Liver (tissue), 9 donors: ENCODE results near the gene TIMM8B. TPM values are rescaled to one million over a fixed set of nuclear protein-coding genes. Genes with fewer than 3 reads are reported as not detected.

Experiments
- DNase-seq: peaks from one replicate; pipeline ENCODE4 v3.0.0-alpha.2; 2017; ENCODE audit warnings: low spot score
- H3K27ac ChIP-seq, 2 donors: one replicate each; pipeline ENCODE4 v1.7.0; 2013; ENCODE audit warnings: inconsistent platforms in 2 of 2, low read length in 2 of 2, control low read depth in 1 of 2, low read depth in 1 of 2, mild to moderate bottlenecking in 1 of 2
- H3K27me3 ChIP-seq, 4 donors: one replicate each; pipeline versions ENCODE4 v1.6.1 to v1.7.0; 2013; ENCODE audit warnings: low read length in 3 of 4, inconsistent platforms in 1 of 4, mild to moderate bottlenecking in 1 of 4, moderate library complexity in 1 of 4; ENCODE audit not compliant: control insufficient read depth in 4 of 4, insufficient read depth in 4 of 4
- H3K36me3 ChIP-seq, 4 donors: one replicate each; pipeline versions ENCODE4 v1.6.1 to v1.7.0; 2013; ENCODE audit warnings: low read length in 3 of 4, mild to moderate bottlenecking in 3 of 4, low read depth in 1 of 4, moderate library complexity in 1 of 4; ENCODE audit not compliant: control insufficient read depth in 4 of 4, insufficient read depth in 3 of 4
- H3K4me1 ChIP-seq, 4 donors: one replicate each; pipeline versions ENCODE4 v1.6.1 to v1.7.0; 2013; ENCODE audit warnings: low read length in 3 of 4, mild to moderate bottlenecking in 3 of 4, moderate library complexity in 1 of 4; ENCODE audit not compliant: control insufficient read depth in 4 of 4, insufficient read depth in 4 of 4
- H3K4me3 ChIP-seq, 3 donors: one replicate each; pipeline versions ENCODE4 v1.6.1 to v1.7.0; 2013; ENCODE audit warnings: low read length in 3 of 3, control low read depth in 1 of 3, low read depth in 1 of 3, mild to moderate bottlenecking in 1 of 3
- H3K9ac ChIP-seq, 2 donors: one replicate each; pipeline ENCODE4 v1.7.0; 2013; ENCODE audit warnings: low read length in 2 of 2, mild to moderate bottlenecking in 2 of 2, moderate library complexity in 2 of 2, control low read depth in 1 of 2, low read depth in 1 of 2
- H3K9me3 ChIP-seq, 4 donors: one replicate each; pipeline versions ENCODE4 v1.6.1 to v1.7.0; 2013; ENCODE audit warnings: low read length in 3 of 4; ENCODE audit not compliant: control insufficient read depth in 4 of 4
- ATF3 ChIP-seq: IDR thresholded peaks from 2 replicates; pipeline ENCODE4 v1.6.1; 2016; ENCODE audit warnings: antibody characterized with exemption
- CTCF ChIP-seq: fragments of 150-350 bp; IDR thresholded peaks from 2 replicates; pipeline ENCODE4 v1.5.1; 2017; ENCODE audit warnings: improper control_type of control experiment, low read depth, low read length; ENCODE audit not compliant: missing input control
- EGR1 ChIP-seq, 2 donors: IDR thresholded peaks; 2 replicates each; pipeline ENCODE4 v1.6.1; 2016 to 2018; ENCODE audit warnings: antibody characterized with exemption in 2 of 2, low read depth in 2 of 2
- FOXA1 ChIP-seq: IDR thresholded peaks from 2 replicates; pipeline ENCODE4 v1.6.1; 2016; ENCODE audit warnings: antibody characterized with exemption
- GABPA ChIP-seq, 2 donors: IDR thresholded peaks in 1 of 2; conservative IDR thresholded peaks in 1 of 2; 2 replicates each; pipeline ENCODE4 v1.6.1; 2016; ENCODE audit warnings: antibody characterized with exemption in 2 of 2, mild to moderate bottlenecking in 1 of 2, moderate library complexity in 1 of 2
- HNF4A ChIP-seq, 2 donors: conservative IDR thresholded peaks; 2 replicates each; pipeline ENCODE4 v1.6.1; 2016; ENCODE audit warnings: antibody characterized with exemption in 2 of 2, mild to moderate bottlenecking in 2 of 2
- HNF4G ChIP-seq: IDR thresholded peaks from 2 replicates; pipeline ENCODE4 v1.6.1; 2016; ENCODE audit warnings: antibody characterized with exemption
- JUND ChIP-seq, 2 donors: IDR thresholded peaks; 2 replicates each; pipeline ENCODE4 v1.6.1; 2016; ENCODE audit warnings: antibody characterized with exemption in 2 of 2
- MAX ChIP-seq: IDR thresholded peaks from 2 replicates; pipeline ENCODE4 v1.6.1; 2016; ENCODE audit warnings: antibody characterized with exemption
- NR2F2 ChIP-seq: IDR thresholded peaks from 2 replicates; pipeline ENCODE4 v1.6.1; 2016; ENCODE audit warnings: antibody characterized with exemption
- REST ChIP-seq: IDR thresholded peaks from 2 replicates; pipeline ENCODE4 v1.6.1; 2016; ENCODE audit warnings: antibody characterized with exemption, mild to moderate bottlenecking
- RXRA ChIP-seq, 2 donors: IDR thresholded peaks; 2 replicates each; pipeline ENCODE4 v1.6.1; 2017 to 2018; ENCODE audit warnings: antibody characterized with exemption in 2 of 2, mild to moderate bottlenecking in 1 of 2
- SP1 ChIP-seq: IDR thresholded peaks from 2 replicates; pipeline ENCODE4 v1.6.1; 2018; ENCODE audit warnings: antibody characterized with exemption, mild to moderate bottlenecking
- YY1 ChIP-seq: IDR thresholded peaks from 2 replicates; pipeline ENCODE4 v1.6.1; 2016; ENCODE audit warnings: antibody characterized with exemption, mild to moderate bottlenecking
- WGBS: extraction: QIAGEN DNeasy Blood & Tissue Kit; methylation state at CpG from one replicate; pipeline ENCODE4 v1.1.7; 2013; 5-methylcytosine and 5-hydroxymethylcytosine counted together
- polyA plus RNA-seq, 2 donors: library from polyadenylated mRNA; stranded (reverse) in 1 of 2; unstranded in 1 of 2; fragments of 200-250 nt in 1 of 2; fragments of >200 nt in 1 of 2; fragmentation: Nextera tagmentation in 1 of 2; extraction: Ambion mirVana in 1 of 2; gene quantifications; one replicate each; pipeline versions ENCODE4 v1.2.1 to v1.2.3, GENCODE V29; 2013 to 2015
- total RNA-seq, 2 donors: library from RNA; depleted of rRNA; stranded (reverse); fragments of >200 nt; gene quantifications; one replicate each; pipeline ENCODE4 v1.2.3, GENCODE V29; 2014
- donor health status: healthy.
- donor health status: healthy.
- donor health status: healthy.
- donor health status: healthy.
- donor health status: healthy.

Gene TIMM8B
- total and polyA plus RNA-seq, 4 donors: 23.4 to 108 (median 78.7) TPM

GRCh38 chr11:112127056-112127455, 40.5 kb upstream of the TIMM8B start:
- DNase-seq: no peak
- Histone ChIP-seq H3K36me3 (no peaks in the 10 kb centered on the region), H3K4me1 (peaks cover 0 to 2% (median 0%) of the 10 kb centered on the region in 4 donors), H3K9ac (no peak overlapping the region), H3K9me3 (no peaks in the 10 kb centered on the region), H3K27ac (no peak overlapping the region), H3K27me3 (no peaks in the 10 kb centered on the region), H3K4me3 (no peak overlapping the region)
- WGBS: 97% methylated on average over 2 of the region's 2 CpGs
- TF ChIP-seq REST (no peak), RXRA (IDR thresholded peaks at IDR 0.05) (no peak), ATF3 (no peak)

GRCh38 chr11:112123129-112123528, 36.6 kb upstream of the TIMM8B start:
- WGBS: 89% methylated on average over 4 of the region's 4 CpGs
- H3K9ac ChIP-seq: no peak overlapping the region
- no peaks in the 10 kb centered on the region for H3K4me1 ChIP-seq
- no peak overlapping the region for H3K27ac ChIP-seq
- no peak for DNase-seq
- H3K4me3 ChIP-seq: no peak overlapping the region
- H3K27me3 ChIP-seq: no peaks in the 10 kb centered on the region
- no peak for TF ChIP-seq SP1
- no peaks in the 10 kb centered on the region for H3K36me3 ChIP-seq
- H3K9me3 ChIP-seq: no peaks in the 10 kb centered on the region

- Histone ChIP-seq H3K4me3 (no peak overlapping the region), H3K9ac (no peak overlapping the region), H3K36me3 (no peaks in the 10 kb centered on the region), H3K27me3 (no peaks in the 10 kb centered on the region), H3K27ac (no peak overlapping the region), H3K4me1 (no peaks in the 10 kb centered on the region), H3K9me3 (no peaks in the 10 kb centered on the region)
- WGBS: 94% methylated on average over 5 of the region's 5 CpGs
- no peak for DNase-seq
- TF ChIP-seq ATF3 (no peak), HNF4G (no peak), EGR1 (IDR thresholded peaks at IDR 0.05; ENCODE audit: low read depth in 2 of 2) (no peak), JUND (IDR thresholded peaks at IDR 0.05) (no peak), NR2F2 (no peak), HNF4A (conservative IDR thresholded peaks at IDR 0.05) (no peak), MAX (no peak), REST (no peak), YY1 (no peak), FOXA1 (no peak), GABPA (IDR thresholded peaks at IDR 0.05 in 1 of 2, conservative IDR thresholded peaks at IDR 0.05 in 1 of 2) (no peak), CTCF (no peak)
Observed at GRCh38 chr11:112121981-112122615, 35.5 kb upstream of the TIMM8B start.
